GM18508 (cell line): ENCODE measurements around the gene DBF4.
"Not testable (repeated sequence)": the region's sequence is repeated elsewhere in the genome, so short reads cannot be mapped to it uniquely, and the experiment has no call there.

Experiments
- ATAC-seq: cut with Tn5 transposase; IDR thresholded peaks from one replicate; pipeline ENCODE4 v1.9.1; 2021; ENCODE audit warnings: moderate number of reproducible peaks; ENCODE audit not compliant: insufficient read depth, unreplicated experiment

The DBF4 gene

GRCh38 chr7:87945926-87946325 lies 69.6 kb downstream of the DBF4 start:
- ATAC-seq, result not testable (repeated sequence)

GRCh38 chr7:87948371-87948770 lies 72.1 kb downstream of the DBF4 start:
- no peak for ATAC-seq
